ENCODE measurements around the gene SKAP1.
"Not testable (repeated sequence)": the region's sequence is repeated elsewhere in the genome, so short reads cannot be mapped to it uniquely, and the experiment has no call there.

Gene SKAP1

GRCh38 chr17:48429638-48430586, at the start of gene SKAP1:
Gene SKAP1 (minus strand): TSS chr17:48430214.
- DNase-seq, result peak; percentile 85

- no peak for DNase-seq
Measured at GRCh38 chr17:48479014-48479402, 49.0 kb upstream of the SKAP1 start.

GRCh38 chr17:48478224-48479013, 48.4 kb upstream of the SKAP1 start:
- DNase-seq, result peak; percentile 96

- DNase-seq, result no peak
Measured at GRCh38 chr17:48477221-48477620, 47.2 kb upstream of the SKAP1 start.

- DNase-seq, result no peak
Measured at GRCh38 chr17:48472411-48473281, 42.6 kb upstream of the SKAP1 start.

GRCh38 chr17:48471817-48472410, 41.9 kb upstream of the SKAP1 start:
- DNase-seq, result no peak

GRCh38 chr17:48470388-48471034, 40.5 kb upstream of the SKAP1 start:
- no peak for DNase-seq

GRCh38 chr17:48469227-48469626, 39.2 kb upstream of the SKAP1 start:
- no peak for DNase-seq

GRCh38 chr17:48468299-48468698, 38.3 kb upstream of the SKAP1 start:
- DNase-seq, result no peak

GRCh38 chr17:48465884-48466283, 35.9 kb upstream of the SKAP1 start:
- no peak for DNase-seq

- no peak for DNase-seq
Measured at GRCh38 chr17:48463526-48463925, 33.5 kb upstream of the SKAP1 start.

- no peak for DNase-seq
Measured at GRCh38 chr17:48462946-48463345, 32.9 kb upstream of the SKAP1 start.

- DNase-seq, result no peak
Measured at GRCh38 chr17:48460052-48460451, 30.0 kb upstream of the SKAP1 start.

- no peak for DNase-seq
Measured at GRCh38 chr17:48459070-48459844, 29.2 kb upstream of the SKAP1 start.

GRCh38 chr17:48457080-48457836, 27.2 kb upstream of the SKAP1 start:
- DNase-seq, result peak; percentile 87

- DNase-seq, result peak; percentile 60
Measured at GRCh38 chr17:48456589-48456988, 26.6 kb upstream of the SKAP1 start.

GRCh38 chr17:48455791-48456190, 25.8 kb upstream of the SKAP1 start:
- peak; percentile 89 for DNase-seq

GRCh38 chr17:48453447-48453846, 23.4 kb upstream of the SKAP1 start:
- DNase-seq, result peak; percentile 26

GRCh38 chr17:48451489-48451888, 21.5 kb upstream of the SKAP1 start:
- DNase-seq, result no peak

GRCh38 chr17:48449335-48449734, 19.3 kb upstream of the SKAP1 start:
- not testable (repeated sequence) for DNase-seq
